Fibroblast of lung (primary cell): ENCODE measurements around the gene CEP78. TPM values are rescaled to one million over a fixed set of nuclear protein-coding genes. Genes with fewer than 3 reads are reported as not detected.

Source experiments
- DNase-seq, 2 donors: peaks; one replicate each; pipeline versions ENCODE4 v3.0.0 to v3.0.0-alpha.2; 2010; ENCODE audit warnings: low read depth in 2 of 2
- H2AFZ ChIP-seq: 2 replicates; pipeline ENCODE4 v1.5.1; 2012; ENCODE audit warnings: low read length, control low read depth, inconsistent platforms
- H3K27ac ChIP-seq: 2 replicates; pipeline ENCODE4 v1.5.1; 2011; ENCODE audit warnings: low read length, control low read depth; ENCODE audit not compliant: insufficient read depth
- H3K27me3 ChIP-seq: 2 replicates; pipeline ENCODE4 v1.5.1; 2011; ENCODE audit warnings: mild to moderate bottlenecking, low read length; ENCODE audit not compliant: control insufficient read depth, insufficient read depth
- H3K36me3 ChIP-seq: 2 replicates; pipeline ENCODE4 v1.5.1; 2011; ENCODE audit warnings: low read length; ENCODE audit not compliant: control insufficient read depth, insufficient read depth
- H3K4me1 ChIP-seq: 2 replicates; pipeline ENCODE4 v1.5.1; 2011; ENCODE audit warnings: low read length; ENCODE audit not compliant: control insufficient read depth, insufficient read depth; ENCODE audit errors: extremely low read depth
- H3K4me2 ChIP-seq: 2 replicates; pipeline ENCODE4 v1.5.1; 2011; ENCODE audit warnings: low read length, control low read depth; ENCODE audit not compliant: insufficient read depth; ENCODE audit errors: extremely low read depth
- H3K4me3 ChIP-seq, 4 experiments: fragments of 200-600 bp in 1 of 4; sonication (generic) in 1 of 4; replicated peaks in 1 of 4; 2 replicates each; pipeline ENCODE4 v1.5.1; 2011 to 2016; ENCODE audit warnings: low read length in 4 of 4, low read depth in 3 of 4, mild to moderate bottlenecking in 3 of 4, control low read depth in 2 of 4, inconsistent platforms in 1 of 4, mixed read lengths in 1 of 4; ENCODE audit not compliant: insufficient read depth in 1 of 4; ENCODE audit errors: control extremely low read depth in 1 of 4
- H3K79me2 ChIP-seq: 2 replicates; pipeline ENCODE4 v1.5.1; 2012; ENCODE audit warnings: mild to moderate bottlenecking, low read length, inconsistent platforms; ENCODE audit not compliant: control insufficient read depth, insufficient read depth
- H3K9ac ChIP-seq: 2 replicates; pipeline ENCODE4 v1.5.1; 2011; ENCODE audit warnings: mild to moderate bottlenecking, low read length, control low read depth; ENCODE audit not compliant: insufficient read depth
- H3K9me3 ChIP-seq: 2 replicates; pipeline ENCODE4 v1.5.1; 2012; ENCODE audit warnings: low read depth, low read length; ENCODE audit not compliant: control insufficient read depth, insufficient read depth
- H4K20me1 ChIP-seq: 2 replicates; pipeline ENCODE4 v1.5.1; 2011; ENCODE audit warnings: low read length; ENCODE audit not compliant: control insufficient read depth, insufficient read depth; ENCODE audit errors: extremely low read depth
- CTCF ChIP-seq, 2 donors: IDR thresholded peaks in 1 of 2; conservative IDR thresholded peaks in 1 of 2; 1 replicate in 1 of 2; 2 replicates in 1 of 2; pipeline ENCODE4 v1.5.1; 2011 to 2012; ENCODE audit warnings: low read length in 2 of 2, control low read depth in 1 of 2, inconsistent platforms in 1 of 2, low read depth in 1 of 2, mild to moderate bottlenecking in 1 of 2
- EZH2 ChIP-seq: IDR thresholded peaks from 2 replicates; pipeline ENCODE4 v1.5.1; 2012; ENCODE audit warnings: low read length, control low read depth, mild to moderate bottlenecking; ENCODE audit errors: missing control alignments
- polyA plus RNA-seq, 2 donors: library from polyadenylated mRNA; depleted of rRNA in 1 of 2; stranded (reverse) in 1 of 2; unstranded in 1 of 2; fragments of >200 nt; gene quantifications; 2 replicates each; pipeline ENCODE4 v1.2.1, GENCODE V29; 2011 to 2012; ENCODE audit warnings: missing spikeins in 1 of 2
- total RNA-seq: library from RNA; depleted of rRNA; stranded (reverse); fragments of >200 nt; gene quantifications from 2 replicates; pipeline ENCODE4 v1.2.1, GENCODE V29; 2014

CEP78 gene
- total and polyA plus RNA-seq, 2 donors (not counting 1 experiment from before 2014, with no cell fraction given) = 8.9 to 10.4 TPM

DNA sequence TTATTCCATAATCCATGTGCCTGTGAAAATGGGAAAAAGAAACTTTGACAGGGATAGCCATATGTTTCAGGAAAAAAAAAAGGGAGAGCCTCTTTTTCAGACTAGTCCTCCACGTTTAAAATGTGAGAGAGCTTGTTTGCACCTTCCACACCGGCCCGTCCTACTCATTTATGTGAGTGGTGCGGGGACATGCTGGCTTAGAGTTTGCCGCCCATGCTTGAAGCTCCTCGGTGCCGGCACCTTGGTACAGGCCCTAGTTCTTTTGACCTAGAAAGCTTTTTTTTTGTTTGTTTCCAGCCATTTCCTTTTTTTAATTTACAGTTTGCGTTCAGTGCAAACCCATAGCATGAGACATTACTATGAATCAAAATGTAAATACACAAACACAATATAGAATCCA is 88.8 kb downstream of the CEP78 start:
- no peak overlapping the region for H2AFZ ChIP-seq
- DNase-seq = no peak
- H3K4me1 ChIP-seq = no peaks in the 10 kb centered on the region
- no peaks in the 10 kb centered on the region for H4K20me1 ChIP-seq
- H3K4me3 ChIP-seq = no peak overlapping the region
- no peaks in the 10 kb centered on the region for H3K36me3 ChIP-seq
- no peak overlapping the region for H3K27ac ChIP-seq
- H3K79me2 ChIP-seq = no peaks in the 10 kb centered on the region
- no peak overlapping the region for H3K4me2 ChIP-seq
- no peaks in the 10 kb centered on the region for H3K9me3 ChIP-seq
- H3K9ac ChIP-seq = no peak overlapping the region
- TF ChIP-seq CTCF (conservative IDR thresholded peaks at IDR 0.05 in 1 of 2, IDR thresholded peaks at IDR 0.05 in 1 of 2; ENCODE audit: low read depth in 1 of 2, low read length in 2 of 2) (no peak), EZH2 (no peak)
- no peaks in the 10 kb centered on the region for H3K27me3 ChIP-seq

DNA sequence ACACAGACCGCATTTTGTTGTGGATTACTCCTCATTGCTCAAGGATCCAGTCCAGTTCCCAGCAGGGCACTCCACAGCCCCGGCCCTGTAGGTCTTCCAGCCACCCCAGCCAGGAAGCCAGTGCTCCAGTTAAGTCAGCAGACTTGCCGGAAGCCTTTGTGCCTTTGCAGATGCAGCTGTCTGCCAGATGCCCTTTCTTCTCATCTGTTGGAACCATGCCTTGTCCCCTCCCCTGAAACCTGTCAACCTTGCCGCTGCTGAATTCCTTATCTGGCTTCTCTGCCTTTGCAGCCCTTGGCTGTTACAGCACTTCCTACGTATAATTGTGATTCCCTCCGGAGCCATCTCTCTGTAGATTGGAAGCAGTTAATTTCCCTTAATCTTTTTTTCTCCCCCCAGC is 89.5 kb downstream of the CEP78 start:
- Histone ChIP-seq H3K27ac (no peak overlapping the region), H4K20me1 (no peaks in the 10 kb centered on the region), H2AFZ (no peak overlapping the region), H3K4me1 (no peaks in the 10 kb centered on the region), H3K9ac (no peak overlapping the region), H3K79me2 (no peaks in the 10 kb centered on the region), H3K4me3 (no peak overlapping the region), H3K4me2 (no peak overlapping the region), H3K27me3 (no peaks in the 10 kb centered on the region), H3K36me3 (no peaks in the 10 kb centered on the region), H3K9me3 (no peaks in the 10 kb centered on the region)
- TF ChIP-seq CTCF (conservative IDR thresholded peaks at IDR 0.05 in 1 of 2, IDR thresholded peaks at IDR 0.05 in 1 of 2; ENCODE audit: low read depth in 1 of 2, low read length in 2 of 2) = no peak
- no peak for TF ChIP-seq EZH2
- peak; percentile 42 to 55 for DNase-seq

- Histone ChIP-seq H3K27ac (no peak overlapping the region), H2AFZ (no peak overlapping the region)
Measured at GRCh38 chr9:78325846-78326360, 90.0 kb downstream of the CEP78 start.

More at GRCh38 chr9:78325846-78326360, 90.0 kb downstream of the CEP78 start:
- Histone ChIP-seq H3K27me3 (no peaks in the 10 kb centered on the region), H3K4me3 (no peak overlapping the region), H3K4me1 (no peaks in the 10 kb centered on the region), H3K36me3 (no peaks in the 10 kb centered on the region), H4K20me1 (no peaks in the 10 kb centered on the region), H3K9me3 (no peaks in the 10 kb centered on the region), H3K9ac (no peak overlapping the region), H3K79me2 (no peaks in the 10 kb centered on the region), H3K4me2 (no peak overlapping the region)
- DNase-seq = no peak
- TF ChIP-seq CTCF (conservative IDR thresholded peaks at IDR 0.05 in 1 of 2, IDR thresholded peaks at IDR 0.05 in 1 of 2; ENCODE audit: low read depth in 1 of 2, low read length in 2 of 2) (no peak), EZH2 (no peak)
